GM12878 (cell line): ENCODE results near the gene RNU11. TPM values are rescaled to one million over a fixed set of nuclear protein-coding genes. Genes with fewer than 3 reads are reported as not detected.

Experiments
- ATF2 ChIP-seq: IDR thresholded peaks from 2 replicates; pipeline ENCODE4 v1.6.1; 2012; ENCODE audit warnings: low read length, inconsistent platforms
- CBX3 ChIP-seq: fragments of 200-600 bp; sonication (generic); IDR thresholded peaks from 2 replicates; pipeline ENCODE4 v1.6.1; 2016; ENCODE audit warnings: low read depth, borderline replicate concordance
- CEBPB ChIP-seq, 2 experiments: fragments of 150-350 bp in 1 of 2; IDR thresholded peaks; 2 replicates each; pipeline ENCODE4 v1.6.1; 2012 to 2014; ENCODE audit warnings: low read depth in 2 of 2, low read length in 2 of 2, borderline replicate concordance in 1 of 2, inconsistent platforms in 1 of 2
- CHD2 ChIP-seq: IDR thresholded peaks from 2 replicates; pipeline ENCODE4 v1.6.1; 2011; ENCODE audit warnings: low read depth, low read length, improper control_type of control experiment, borderline replicate concordance
- EP300 ChIP-seq, 2 experiments: fragments of 150-350 bp in 1 of 2; IDR thresholded peaks; 2 replicates each; pipeline ENCODE4 v1.6.1; 2011 to 2012; ENCODE audit warnings: low read depth in 2 of 2, low read length in 2 of 2, borderline replicate concordance in 1 of 2, improper control_type of control experiment in 1 of 2, inconsistent platforms in 1 of 2; ENCODE audit not compliant: control insufficient read depth in 1 of 2
- EZH2 ChIP-seq: IDR thresholded peaks from 2 replicates; pipeline ENCODE4 v1.6.1; 2012; ENCODE audit warnings: low read depth, mild to moderate bottlenecking, control low read depth, inconsistent platforms, low read length, borderline replicate concordance; ENCODE audit not compliant: control insufficient read depth
- FOXM1 ChIP-seq: IDR thresholded peaks from 2 replicates; pipeline ENCODE4 v1.6.1; 2012; ENCODE audit warnings: low read depth, mild to moderate bottlenecking, inconsistent platforms, low read length, moderate library complexity
- RUNX3 ChIP-seq: IDR thresholded peaks from 2 replicates; pipeline ENCODE4 v1.6.1; 2012; ENCODE audit warnings: low read length, inconsistent platforms
- SREBF2 ChIP-seq: IDR thresholded peaks from 2 replicates; pipeline ENCODE4 v1.6.1; 2012; ENCODE audit warnings: mild to moderate bottlenecking, low read length
- SRF ChIP-seq, 2 experiments: IDR thresholded peaks; 2 replicates each; pipeline ENCODE4 v1.6.1; 2011; ENCODE audit warnings: low read depth in 2 of 2, low read length in 2 of 2, mild to moderate bottlenecking in 1 of 2, moderate library complexity in 1 of 2
- TAF1 ChIP-seq: IDR thresholded peaks from 2 replicates; pipeline ENCODE4 v1.6.1; 2011; ENCODE audit warnings: mild to moderate bottlenecking, low read depth, low read length, borderline replicate concordance
- TCF7 ChIP-seq: IDR thresholded peaks from 2 replicates; pipeline ENCODE4 v1.6.1; 2014; ENCODE audit warnings: antibody characterized with exemption, borderline replicate concordance
- WRNIP1 ChIP-seq: IDR thresholded peaks from 2 replicates; pipeline ENCODE4 v1.6.1; 2011; ENCODE audit warnings: low read depth, low read length, improper control_type of control experiment, borderline replicate concordance
- ZBED1 ChIP-seq: IDR thresholded peaks from 2 replicates; pipeline ENCODE4 v1.6.1; 2016; ENCODE audit warnings: borderline replicate concordance
- ZNF207 ChIP-seq: fragments of 450-650 bp; IDR thresholded peaks from 2 replicates; pipeline ENCODE4 v1.6.1; 2014; ENCODE audit warnings: antibody characterized with exemption, mild to moderate bottlenecking, borderline replicate concordance
- ZNF592 ChIP-seq: fragments of 450-650 bp; IDR thresholded peaks from 2 replicates; pipeline ENCODE4 v1.6.1; 2017; ENCODE audit warnings: mild to moderate bottlenecking, moderate library complexity
- ZNF622 ChIP-seq: fragments of 450-650 bp; IDR thresholded peaks from 2 replicates; pipeline ENCODE4 v1.6.1; 2017; ENCODE audit warnings: mild to moderate bottlenecking, inconsistent platforms
- polyA plus RNA-seq, 11 experiments: library from polyadenylated mRNA; depleted of rRNA in 4 of 11; unstranded in 6 of 11; stranded (reverse) in 5 of 11; fragments of >200 nt; fragmentation: Nextera tagmentation in 4 of 11; fragmentation: Illumina TruSeq in 1 of 11; extraction: Ambion mirVana in 4 of 11; extraction: Trizol in 1 of 11; gene quantifications; 1 replicate in 1 of 11; 2 replicates in 10 of 11; pipeline versions ENCODE4 v1.2.1 to v1.2.3, GENCODE V29; 2011 to 2016; ENCODE audit warnings: inconsistent platforms in 2 of 11, missing spikeins in 2 of 11, low read depth in 1 of 11
- total RNA-seq, 4 experiments: library from RNA; depleted of rRNA in 3 of 4; stranded (reverse); fragments of >200 nt in 3 of 4; fragmentation: Illumina TruSeq in 1 of 4; extraction: Trizol in 1 of 4; gene quantifications; 2 replicates each; pipeline versions ENCODE4 v1.2.1 to v1.2.3, GENCODE V29; 2013 to 2021
- TF ChIP-seq, protein P1 (sequence below): IDR thresholded peaks from 2 replicates; pipeline ENCODE4 v1.6.1; 2011; ENCODE audit warnings: low read depth, low read length, improper control_type of control experiment, borderline replicate concordance
- TF ChIP-seq, protein P2 (sequence below): IDR thresholded peaks from 2 replicates; pipeline ENCODE4 v1.6.1; 2012; ENCODE audit warnings: improper control_type of control experiment, low read depth, low read length; ENCODE audit not compliant: insufficient replicate concordance

Gene RNU11
- total and polyA plus RNA-seq, 10 of the 15 experiments (the other 5 are each of a cell fraction or from before 2014, with no cell fraction given): under 0.01 TPM; not detected in 9

GRCh38 chr1:28648008-28648473 is 359 bp upstream of the RNU11 start (continued):
- TF ChIP-seq ATF2: no peak
- TF ChIP-seq, protein P1, sequence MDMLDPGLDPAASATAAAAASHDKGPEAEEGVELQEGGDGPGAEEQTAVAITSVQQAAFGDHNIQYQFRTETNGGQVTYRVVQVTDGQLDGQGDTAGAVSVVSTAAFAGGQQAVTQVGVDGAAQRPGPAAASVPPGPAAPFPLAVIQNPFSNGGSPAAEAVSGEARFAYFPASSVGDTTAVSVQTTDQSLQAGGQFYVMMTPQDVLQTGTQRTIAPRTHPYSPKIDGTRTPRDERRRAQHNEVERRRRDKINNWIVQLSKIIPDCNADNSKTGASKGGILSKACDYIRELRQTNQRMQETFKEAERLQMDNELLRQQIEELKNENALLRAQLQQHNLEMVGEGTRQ: no peak; the same call in 1 of the 2 replicates
- TF ChIP-seq ZNF592: peak; percentile 76; the same call in 1 of the 2 replicates
- TF ChIP-seq EZH2: no peak
- TF ChIP-seq SRF (IDR thresholded peaks at IDR 0.05; ENCODE audit: low read depth in 2 of 2, low read length in 2 of 2): no peak
- no peak for TF ChIP-seq FOXM1
- no peak for TF ChIP-seq CBX3
- 0 out of 2 replicates have a peak, but pooled peaks have one; percentile 45 for TF ChIP-seq WRNIP1
- no peak for TF ChIP-seq ZBED1
- TF ChIP-seq TAF1: no peak; the same call in 1 of the 2 replicates
- no peak for TF ChIP-seq CHD2
- TF ChIP-seq ZNF622: no peak
- TF ChIP-seq ZNF207: no peak
- TF ChIP-seq TCF7: no peak
- TF ChIP-seq EP300 (IDR thresholded peaks at IDR 0.05; ENCODE audit: borderline replicate concordance in 1 of 2, control insufficient read depth in 1 of 2, low read depth in 2 of 2, low read length in 2 of 2): 0 out of 4 replicates have a peak, but pooled peaks have one; percentile 7 to 25
- no peak for TF ChIP-seq RUNX3
- TF ChIP-seq, protein P2, sequence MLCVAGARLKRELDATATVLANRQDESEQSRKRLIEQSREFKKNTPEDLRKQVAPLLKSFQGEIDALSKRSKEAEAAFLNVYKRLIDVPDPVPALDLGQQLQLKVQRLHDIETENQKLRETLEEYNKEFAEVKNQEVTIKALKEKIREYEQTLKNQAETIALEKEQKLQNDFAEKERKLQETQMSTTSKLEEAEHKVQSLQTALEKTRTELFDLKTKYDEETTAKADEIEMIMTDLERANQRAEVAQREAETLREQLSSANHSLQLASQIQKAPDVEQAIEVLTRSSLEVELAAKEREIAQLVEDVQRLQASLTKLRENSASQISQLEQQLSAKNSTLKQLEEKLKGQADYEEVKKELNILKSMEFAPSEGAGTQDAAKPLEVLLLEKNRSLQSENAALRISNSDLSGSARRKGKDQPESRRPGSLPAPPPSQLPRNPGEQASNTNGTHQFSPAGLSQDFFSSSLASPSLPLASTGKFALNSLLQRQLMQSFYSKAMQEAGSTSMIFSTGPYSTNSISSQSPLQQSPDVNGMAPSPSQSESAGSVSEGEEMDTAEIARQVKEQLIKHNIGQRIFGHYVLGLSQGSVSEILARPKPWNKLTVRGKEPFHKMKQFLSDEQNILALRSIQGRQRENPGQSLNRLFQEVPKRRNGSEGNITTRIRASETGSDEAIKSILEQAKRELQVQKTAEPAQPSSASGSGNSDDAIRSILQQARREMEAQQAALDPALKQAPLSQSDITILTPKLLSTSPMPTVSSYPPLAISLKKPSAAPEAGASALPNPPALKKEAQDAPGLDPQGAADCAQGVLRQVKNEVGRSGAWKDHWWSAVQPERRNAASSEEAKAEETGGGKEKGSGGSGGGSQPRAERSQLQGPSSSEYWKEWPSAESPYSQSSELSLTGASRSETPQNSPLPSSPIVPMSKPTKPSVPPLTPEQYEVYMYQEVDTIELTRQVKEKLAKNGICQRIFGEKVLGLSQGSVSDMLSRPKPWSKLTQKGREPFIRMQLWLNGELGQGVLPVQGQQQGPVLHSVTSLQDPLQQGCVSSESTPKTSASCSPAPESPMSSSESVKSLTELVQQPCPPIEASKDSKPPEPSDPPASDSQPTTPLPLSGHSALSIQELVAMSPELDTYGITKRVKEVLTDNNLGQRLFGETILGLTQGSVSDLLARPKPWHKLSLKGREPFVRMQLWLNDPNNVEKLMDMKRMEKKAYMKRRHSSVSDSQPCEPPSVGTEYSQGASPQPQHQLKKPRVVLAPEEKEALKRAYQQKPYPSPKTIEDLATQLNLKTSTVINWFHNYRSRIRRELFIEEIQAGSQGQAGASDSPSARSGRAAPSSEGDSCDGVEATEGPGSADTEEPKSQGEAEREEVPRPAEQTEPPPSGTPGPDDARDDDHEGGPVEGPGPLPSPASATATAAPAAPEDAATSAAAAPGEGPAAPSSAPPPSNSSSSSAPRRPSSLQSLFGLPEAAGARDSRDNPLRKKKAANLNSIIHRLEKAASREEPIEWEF: no peak
- no peak for TF ChIP-seq SREBF2
- TF ChIP-seq CEBPB (IDR thresholded peaks at IDR 0.05; ENCODE audit: borderline replicate concordance in 1 of 2, low read depth in 2 of 2, low read length in 2 of 2): no peak
